ENCODE results near the gene DNAH12.

DNA sequence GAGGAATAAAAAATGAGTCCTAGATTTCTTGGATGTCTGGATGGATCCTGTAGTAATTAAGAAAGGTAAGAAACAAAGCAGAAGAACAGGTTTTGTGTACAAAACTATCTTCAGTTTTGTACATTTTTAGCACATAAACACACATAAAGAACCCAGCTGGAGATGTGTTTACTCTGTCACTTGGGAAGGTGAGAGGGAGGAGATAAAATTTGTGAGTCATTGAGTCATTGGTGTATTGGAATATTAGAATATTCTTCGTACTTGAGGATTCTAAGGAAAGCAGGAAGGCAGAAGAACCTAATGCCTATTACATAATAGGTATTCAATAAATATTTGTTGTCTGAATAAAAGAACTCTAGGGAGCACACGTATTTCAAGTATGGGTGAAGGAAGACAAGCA is 299.2 kb downstream of the DNAH12 start:
- TF ChIP-seq, protein P1, sequence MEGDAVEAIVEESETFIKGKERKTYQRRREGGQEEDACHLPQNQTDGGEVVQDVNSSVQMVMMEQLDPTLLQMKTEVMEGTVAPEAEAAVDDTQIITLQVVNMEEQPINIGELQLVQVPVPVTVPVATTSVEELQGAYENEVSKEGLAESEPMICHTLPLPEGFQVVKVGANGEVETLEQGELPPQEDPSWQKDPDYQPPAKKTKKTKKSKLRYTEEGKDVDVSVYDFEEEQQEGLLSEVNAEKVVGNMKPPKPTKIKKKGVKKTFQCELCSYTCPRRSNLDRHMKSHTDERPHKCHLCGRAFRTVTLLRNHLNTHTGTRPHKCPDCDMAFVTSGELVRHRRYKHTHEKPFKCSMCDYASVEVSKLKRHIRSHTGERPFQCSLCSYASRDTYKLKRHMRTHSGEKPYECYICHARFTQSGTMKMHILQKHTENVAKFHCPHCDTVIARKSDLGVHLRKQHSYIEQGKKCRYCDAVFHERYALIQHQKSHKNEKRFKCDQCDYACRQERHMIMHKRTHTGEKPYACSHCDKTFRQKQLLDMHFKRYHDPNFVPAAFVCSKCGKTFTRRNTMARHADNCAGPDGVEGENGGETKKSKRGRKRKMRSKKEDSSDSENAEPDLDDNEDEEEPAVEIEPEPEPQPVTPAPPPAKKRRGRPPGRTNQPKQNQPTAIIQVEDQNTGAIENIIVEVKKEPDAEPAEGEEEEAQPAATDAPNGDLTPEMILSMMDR (IDR thresholded peaks at IDR 0.05): no peak
- no peak for TF ChIP-seq POLR2A (IDR thresholded peaks at IDR 0.05)
- TF ChIP-seq EP300 (IDR thresholded peaks at IDR 0.05): no peak
- no peak for TF ChIP-seq POLR2AphosphoS5 (IDR thresholded peaks at IDR 0.05)

Measured in gastroesophageal sphincter (tissue), 3 donors.